OCI-LY1 (cell line): ENCODE measurements around the gene PLP1.
"Not testable (repeated sequence)": the region's sequence is repeated elsewhere in the genome, so short reads cannot be mapped to it uniquely, and the experiment has no call there.

Source experiments
- H2AFZ ChIP-seq: fragments of 200-600 bp; sonication (generic), shearing (Covaris generic); 2 replicates; pipeline ENCODE4 v1.6.0; 2014; ENCODE audit warnings: antibody characterized with exemption, mild to moderate bottlenecking, low read length
- H3F3A ChIP-seq: fragments of 200-600 bp; sonication (generic), shearing (Covaris generic); 2 replicates; pipeline ENCODE4 v1.6.0; 2014; ENCODE audit warnings: mild to moderate bottlenecking, antibody characterized with exemption, low read length, moderate library complexity; ENCODE audit not compliant: insufficient read depth
- H3K27ac ChIP-seq: fragments of 200-600 bp; sonication (generic); 2 replicates; pipeline ENCODE4 v1.5.1; 2014; ENCODE audit warnings: low read length, mixed run types, mild to moderate bottlenecking, low read depth; ENCODE audit not compliant: poor library complexity, severe bottlenecking
- H3K27me3 ChIP-seq: fragments of 200-600 bp; sonication (generic); 2 replicates; pipeline ENCODE4 v1.6.0; 2014; ENCODE audit warnings: antibody characterized with exemption, mild to moderate bottlenecking, low read length, moderate library complexity; ENCODE audit not compliant: insufficient read depth
- H3K36me3 ChIP-seq: fragments of 200-600 bp; sonication (generic); 2 replicates; pipeline ENCODE4 v1.6.1; 2014; ENCODE audit warnings: mild to moderate bottlenecking, antibody characterized with exemption, low read length, moderate library complexity, mixed read lengths; ENCODE audit not compliant: insufficient read depth
- H3K4me1 ChIP-seq: fragments of 200-600 bp; sonication (generic); 2 replicates; pipeline ENCODE4 v1.5.1; 2014; ENCODE audit warnings: mild to moderate bottlenecking, low read length, moderate library complexity; ENCODE audit not compliant: insufficient read depth, severe bottlenecking
- H3K4me2 ChIP-seq: fragments of 200-600 bp; sonication (generic), shearing (Covaris generic); 2 replicates; pipeline ENCODE4 v1.6.1; 2014; ENCODE audit warnings: low read length
- H3K4me3 ChIP-seq: fragments of 200-600 bp; sonication (generic); 2 replicates; pipeline ENCODE4 v1.5.1; 2014; ENCODE audit warnings: low read length, low read depth, mild to moderate bottlenecking, mixed read lengths; ENCODE audit not compliant: poor library complexity, severe bottlenecking
- H3K79me2 ChIP-seq: fragments of 200-600 bp; shearing (Covaris generic); 2 replicates; pipeline ENCODE4 v1.6.1; 2016; ENCODE audit warnings: mixed run types, low read length, mixed read lengths; ENCODE audit not compliant: insufficient read depth
- H3K9ac ChIP-seq: fragments of 200-600 bp; sonication (generic), shearing (Covaris generic); 2 replicates; pipeline ENCODE4 v1.6.1; 2014; ENCODE audit warnings: mild to moderate bottlenecking, low read length, mixed read lengths
- H3K9me2 ChIP-seq: fragments of 200-600 bp; sonication (generic), shearing (Covaris generic); 2 replicates; pipeline ENCODE4 v1.6.1; 2014; ENCODE audit warnings: low read depth, mild to moderate bottlenecking, low read length, mixed read lengths
- H3K9me3 ChIP-seq: fragments of 200-600 bp; shearing (Covaris generic); 2 replicates; pipeline ENCODE4 v1.6.1; 2014; ENCODE audit warnings: low read length, mixed read lengths
- H4K20me1 ChIP-seq: fragments of 200-600 bp; sonication (generic), shearing (Covaris generic); 2 replicates; pipeline ENCODE4 v1.6.0; 2016; ENCODE audit warnings: mild to moderate bottlenecking, low read length; ENCODE audit not compliant: insufficient read depth
- EZH2 ChIP-seq: fragments of 200-600 bp; sonication (generic), shearing (Covaris generic); IDR thresholded peaks from 2 replicates; pipeline ENCODE4 v1.8.0; 2017; ENCODE audit warnings: borderline replicate concordance, mixed run types, mild to moderate bottlenecking, antibody characterized with exemption, low read length, moderate library complexity, mixed read lengths
- TF ChIP-seq, protein P1 (sequence below): fragments of 200-600 bp; sonication (generic), shearing (Covaris generic); IDR thresholded peaks from 2 replicates; pipeline ENCODE4 v1.5.1; 2017; ENCODE audit warnings: mild to moderate bottlenecking, antibody characterized with exemption, low read length, moderate library complexity, mixed read lengths

PLP1 gene

GRCh38 chrX:103756736-103757135 lies 19.9 kb upstream of the PLP1 start:
- Histone ChIP-seq H3K27me3 (no peaks in the 10 kb centered on the region), H3K27ac (no peak overlapping the region)

DNA sequence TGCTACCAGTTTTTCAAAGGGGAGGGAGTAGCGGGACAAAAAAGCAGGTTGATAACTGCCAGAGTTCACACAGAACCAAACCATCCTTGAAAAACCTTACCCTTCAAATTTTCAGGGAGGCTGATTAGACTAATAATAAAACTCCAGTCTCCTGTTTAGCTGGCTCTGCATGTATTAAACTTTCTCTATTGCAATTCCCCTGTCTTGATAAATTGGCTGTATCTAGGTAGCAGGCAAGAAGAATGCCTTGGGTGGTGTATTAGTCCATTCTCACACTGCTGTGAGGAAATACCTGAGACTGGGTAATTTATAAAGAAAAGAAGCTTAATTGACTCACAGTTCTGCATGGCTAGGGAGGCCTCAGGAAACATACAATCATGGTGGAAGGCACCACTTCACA lies 18.1 kb upstream of the PLP1 start:
- no peaks in the 10 kb centered on the region for H3K79me2 ChIP-seq
- H3K9me3 ChIP-seq, result no peaks in the 10 kb centered on the region
- no peak overlapping the region for H3K4me3 ChIP-seq
- H3K4me1 ChIP-seq, result no peaks in the 10 kb centered on the region
- H3K9ac ChIP-seq, result no peak overlapping the region
- H3K9me2 ChIP-seq, result no peaks in the 10 kb centered on the region
- H3K27ac ChIP-seq, result no peak overlapping the region
- no peaks in the 10 kb centered on the region for H3F3A ChIP-seq
- H4K20me1 ChIP-seq, result no peaks in the 10 kb centered on the region
- H3K36me3 ChIP-seq, result no peaks in the 10 kb centered on the region
- H3K4me2 ChIP-seq, result no peak overlapping the region
- no peak for TF ChIP-seq EZH2
- TF ChIP-seq, protein P1, sequence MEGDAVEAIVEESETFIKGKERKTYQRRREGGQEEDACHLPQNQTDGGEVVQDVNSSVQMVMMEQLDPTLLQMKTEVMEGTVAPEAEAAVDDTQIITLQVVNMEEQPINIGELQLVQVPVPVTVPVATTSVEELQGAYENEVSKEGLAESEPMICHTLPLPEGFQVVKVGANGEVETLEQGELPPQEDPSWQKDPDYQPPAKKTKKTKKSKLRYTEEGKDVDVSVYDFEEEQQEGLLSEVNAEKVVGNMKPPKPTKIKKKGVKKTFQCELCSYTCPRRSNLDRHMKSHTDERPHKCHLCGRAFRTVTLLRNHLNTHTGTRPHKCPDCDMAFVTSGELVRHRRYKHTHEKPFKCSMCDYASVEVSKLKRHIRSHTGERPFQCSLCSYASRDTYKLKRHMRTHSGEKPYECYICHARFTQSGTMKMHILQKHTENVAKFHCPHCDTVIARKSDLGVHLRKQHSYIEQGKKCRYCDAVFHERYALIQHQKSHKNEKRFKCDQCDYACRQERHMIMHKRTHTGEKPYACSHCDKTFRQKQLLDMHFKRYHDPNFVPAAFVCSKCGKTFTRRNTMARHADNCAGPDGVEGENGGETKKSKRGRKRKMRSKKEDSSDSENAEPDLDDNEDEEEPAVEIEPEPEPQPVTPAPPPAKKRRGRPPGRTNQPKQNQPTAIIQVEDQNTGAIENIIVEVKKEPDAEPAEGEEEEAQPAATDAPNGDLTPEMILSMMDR, result no peak
- no peaks in the 10 kb centered on the region for H3K27me3 ChIP-seq
- H2AFZ ChIP-seq, result no peak overlapping the region

More at GRCh38 chrX:103756736-103757135, 19.9 kb upstream of the PLP1 start:
- Histone ChIP-seq H3K79me2 (no peaks in the 10 kb centered on the region), H3K9me3 (no peaks in the 10 kb centered on the region), H3K36me3 (no peaks in the 10 kb centered on the region), H3F3A (no peaks in the 10 kb centered on the region), H2AFZ (no peak overlapping the region), H3K4me1 (no peaks in the 10 kb centered on the region), H3K4me3 (no peak overlapping the region), H3K9me2 (no peaks in the 10 kb centered on the region), H3K9ac (no peak overlapping the region), H4K20me1 (no peaks in the 10 kb centered on the region), H3K4me2 (no peak overlapping the region)
- TF ChIP-seq, protein P1, result no peak
- no peak for TF ChIP-seq EZH2

DNA sequence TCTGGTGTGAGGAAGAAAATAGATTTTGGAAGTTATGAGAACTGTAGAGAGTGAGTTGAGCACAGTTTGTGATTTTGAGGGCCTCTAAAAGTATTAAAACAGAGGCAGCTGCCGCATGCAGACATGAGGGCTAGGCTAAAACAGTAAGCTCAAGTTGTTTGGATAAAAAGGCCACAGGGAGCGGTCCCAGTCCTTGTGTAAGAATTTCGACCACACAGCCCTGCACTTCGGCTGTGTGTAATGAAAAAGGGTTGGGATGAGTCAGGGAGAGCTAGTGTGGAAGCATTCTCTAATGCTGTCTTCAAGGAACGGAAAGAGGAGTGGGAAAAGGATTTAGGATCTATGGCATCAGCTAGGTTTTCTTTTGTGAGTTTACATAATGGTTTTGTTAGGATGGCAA lies 13.1 kb upstream of the PLP1 start:
- H3K79me2 ChIP-seq, H3K9me3 ChIP-seq, H3F3A ChIP-seq, H3K27me3 ChIP-seq, H2AFZ ChIP-seq, H3K4me2 ChIP-seq, H3K27ac ChIP-seq, H3K4me3 ChIP-seq, H3K4me1 ChIP-seq, H3K9me2 ChIP-seq, H4K20me1 ChIP-seq, H3K36me3 ChIP-seq, H3K9ac ChIP-seq: not testable (repeated sequence)

- H3K9me3 ChIP-seq, H3K4me2 ChIP-seq, H3K9ac ChIP-seq, H2AFZ ChIP-seq, H3K79me2 ChIP-seq, H3K9me2 ChIP-seq, H3K4me1 ChIP-seq, H3K36me3 ChIP-seq, H3K4me3 ChIP-seq, H3F3A ChIP-seq, H3K27ac ChIP-seq, H4K20me1 ChIP-seq, H3K27me3 ChIP-seq: not testable (repeated sequence)
Observed at GRCh38 chrX:103766813-103767555, 9.7 kb upstream of the PLP1 start.
